ENCODE data around the gene SARDH. TPM values are rescaled to one million over a fixed set of nuclear protein-coding genes. Genes with fewer than 3 reads are reported as not detected.

The SARDH gene
- total RNA-seq, 1 experiment from 2014 or later: 5.3 TPM

- no peak overlapping the region for H3K23ac ChIP-seq (ENCODE audit: insufficient read length, low read depth, low read length)
- no peak overlapping the region for H3K27ac ChIP-seq (ENCODE audit: insufficient read length, low read depth, low read length)
- H2BK15ac ChIP-seq (ENCODE audit: low read depth, low read length): no peak overlapping the region
- TF ChIP-seq CTCF (conservative IDR thresholded peaks at IDR 0.05): no peak
- H3K18ac ChIP-seq (ENCODE audit: insufficient read length, low read depth, low read length): no peak overlapping the region
- no peaks in the 10 kb centered on the region for H3K23me2 ChIP-seq (ENCODE audit: insufficient read length, low read depth, low read length, poor library complexity, severe bottlenecking)
- no peak overlapping the region for H3K4me3 Mint-ChIP-seq
- no CpG with 5 or more reads among the region's 17 CpGs for WGBS (ENCODE audit: extremely low coverage, insufficient read length, low lambda C conversion rate)
- H3K9me3 ChIP-seq (ENCODE audit: control insufficient read depth, low read depth, low read length): no peaks in the 10 kb centered on the region
- no peaks in the 10 kb centered on the region for H3K27me3 ChIP-seq (ENCODE audit: insufficient read depth, low read length)
- H2BK5ac ChIP-seq (ENCODE audit: insufficient read length, low read length): no peak overlapping the region
- H3K27ac Mint-ChIP-seq: no peak overlapping the region
- no peak overlapping the region for H3T11ph ChIP-seq (ENCODE audit: low read length)
- H3K56ac ChIP-seq (ENCODE audit: insufficient read length, low read depth, low read length): no peak overlapping the region
- no peak overlapping the region for H4K5ac ChIP-seq (ENCODE audit: insufficient read length, low read depth, low read length)
- H3K79me1 ChIP-seq (ENCODE audit: insufficient read depth, low read depth, low read length, poor library complexity, severe bottlenecking): no peaks in the 10 kb centered on the region
- H3K4me2 ChIP-seq (ENCODE audit: insufficient read depth, insufficient read length, low read length): no peak overlapping the region
- no peaks in the 10 kb centered on the region for H3K27me3 Mint-ChIP-seq (ENCODE audit: low read depth)
- H4K91ac ChIP-seq (ENCODE audit: insufficient read length, low read depth, low read length): no peak overlapping the region
- H2BK120ac ChIP-seq (ENCODE audit: low read depth, low read length, poor library complexity, severe bottlenecking): no peak overlapping the region
- no peak overlapping the region for H2BK20ac ChIP-seq (ENCODE audit: low read depth, low read length, poor library complexity, severe bottlenecking)
- no peak overlapping the region for H3K9ac ChIP-seq (ENCODE audit: extremely low read depth, insufficient read length, low read length)
- peaks cover 35 to 68% (median 47%) of the 10 kb centered on the region in 3 experiments for H3K36me3 Mint-ChIP-seq (ENCODE audit: insufficient read depth in 1 of 3, low read depth in 3 of 3)
- H2AFZ ChIP-seq (ENCODE audit: low read length): no peak overlapping the region
- no peaks in the 10 kb centered on the region for H4K20me1 ChIP-seq (ENCODE audit: control insufficient read depth, insufficient read depth, insufficient read length)
- peak; percentile 24 for DNase-seq
- H2AK5ac ChIP-seq (ENCODE audit: insufficient read length, low read length): no peak overlapping the region
- peaks cover 10% of the 10 kb centered on the region in 2 experiments for H3K9me3 Mint-ChIP-seq
- H3K79me2 ChIP-seq (ENCODE audit: insufficient read depth, low read length): no peaks in the 10 kb centered on the region
- no peak overlapping the region for H3K14ac ChIP-seq (ENCODE audit: insufficient read depth, low read length)
- no peaks in the 10 kb centered on the region for H3K4me1 Mint-ChIP-seq
- no peak overlapping the region for H3K4ac ChIP-seq (ENCODE audit: low read depth, low read length)
- H4K8ac ChIP-seq (replicated peaks; ENCODE audit: insufficient read length, low read depth, low read length): no peak overlapping the region
- H3K4me1 ChIP-seq (ENCODE audit: insufficient read depth, low read length): no peaks in the 10 kb centered on the region
- H2BK12ac ChIP-seq (ENCODE audit: insufficient read length, low read depth, low read length): no peak overlapping the region
Measured at GRCh38 chr9:133769511-133770075, 31.4 kb upstream of the SARDH start.

All from H9 (cell line).